Stimulated activated memory B cell treated with anti-CD40 and anti-IgM and Interleukin-4, amounts not matched to agents 10 μg/mL and 1 μg/mL and 100 μg/mL, for 72 hours (primary cell): ENCODE data around the gene UBE2R2.

Source experiments
- ATAC-seq: fragments of 150-1000 bp; cut with Tn5 transposase; 2 replicates; pipeline ENCODE4 v1.10.0; 2021
- H3K27ac Mint-ChIP-seq: one replicate; pipeline ENCODE4 v1.8.0; 2022; ENCODE audit warnings: mild to moderate bottlenecking, mixed read lengths
- H3K27me3 Mint-ChIP-seq: one replicate; pipeline ENCODE4 v1.8.0; 2022; ENCODE audit warnings: mixed read lengths
- H3K36me3 Mint-ChIP-seq: one replicate; pipeline ENCODE4 v1.8.0; 2022; ENCODE audit warnings: mixed read lengths
- H3K4me1 Mint-ChIP-seq: one replicate; pipeline ENCODE4 v1.8.0; 2022; ENCODE audit warnings: mixed read lengths
- H3K4me3 Mint-ChIP-seq: one replicate; pipeline ENCODE4 v1.8.0; 2022; ENCODE audit warnings: mild to moderate bottlenecking, moderate library complexity, mixed read lengths
- H3K9me3 Mint-ChIP-seq: one replicate; pipeline ENCODE4 v1.8.0; 2022; ENCODE audit warnings: mixed read lengths

Gene UBE2R2

DNA sequence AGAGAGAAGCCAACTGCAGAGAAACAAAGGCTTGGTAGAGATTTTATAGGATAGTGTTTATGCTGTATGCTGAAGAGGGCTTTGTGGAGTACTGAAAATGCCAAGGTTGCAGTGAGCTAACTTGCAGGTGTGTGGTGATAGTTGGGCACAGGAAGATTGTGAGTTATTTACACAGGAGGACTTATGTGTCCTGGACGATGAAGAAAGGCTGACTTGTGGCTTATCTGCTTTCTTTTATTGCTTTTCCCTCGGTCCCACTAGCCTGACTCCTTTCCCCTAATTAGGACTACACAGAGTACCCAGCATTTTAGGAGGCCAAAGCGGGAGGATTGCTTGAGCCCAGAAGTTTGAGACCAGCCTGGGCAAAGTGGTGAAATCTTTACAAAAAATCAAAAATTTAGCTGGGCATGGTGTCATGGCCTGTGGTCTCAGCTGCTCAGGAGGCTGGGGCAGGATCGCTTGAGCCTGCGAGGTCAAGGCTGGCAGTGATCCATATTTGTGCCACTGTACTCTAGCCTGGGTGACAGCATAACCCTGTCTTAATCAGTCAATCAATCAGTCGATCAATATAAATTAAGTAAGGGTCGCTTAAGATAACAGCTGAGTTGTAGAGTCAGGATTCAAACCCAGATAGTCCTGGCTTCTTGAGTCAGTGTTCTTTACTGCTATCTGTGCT, 61.9 kb downstream of the UBE2R2 start:
- H3K4me1 Mint-ChIP-seq: peaks cover 40% of the 10 kb centered on the region
- no peaks in the 10 kb centered on the region for H3K9me3 Mint-ChIP-seq
- H3K36me3 Mint-ChIP-seq: no peaks in the 10 kb centered on the region
- H3K27me3 Mint-ChIP-seq: no peaks in the 10 kb centered on the region
- no peak for ATAC-seq
- no peak overlapping the region for H3K4me3 Mint-ChIP-seq
- no peak overlapping the region for H3K27ac Mint-ChIP-seq

- ATAC-seq: no peak
- no peak overlapping the region for H3K4me3 Mint-ChIP-seq
- H3K4me1 Mint-ChIP-seq: peaks cover 55% of the 10 kb centered on the region
- no peaks in the 10 kb centered on the region for H3K27me3 Mint-ChIP-seq
- peak overlapping the region; percentile 27 for H3K27ac Mint-ChIP-seq
- H3K36me3 Mint-ChIP-seq: no peaks in the 10 kb centered on the region
- no peaks in the 10 kb centered on the region for H3K9me3 Mint-ChIP-seq
Observed at GRCh38 chr9:33880211-33881089, 63.5 kb downstream of the UBE2R2 start.

GRCh38 chr9:33881635-33882034, 64.7 kb downstream of the UBE2R2 start:
- no peaks in the 10 kb centered on the region for H3K27me3 Mint-ChIP-seq
- H3K4me3 Mint-ChIP-seq: no peak overlapping the region
- peaks cover 56% of the 10 kb centered on the region for H3K4me1 Mint-ChIP-seq
- no peaks in the 10 kb centered on the region for H3K36me3 Mint-ChIP-seq
- H3K27ac Mint-ChIP-seq: peak overlapping the region; percentile 27
- no peaks in the 10 kb centered on the region for H3K9me3 Mint-ChIP-seq
- no peak for ATAC-seq

GRCh38 chr9:33884856-33885701, 68.1 kb downstream of the UBE2R2 start:
- no peaks in the 10 kb centered on the region for H3K9me3 Mint-ChIP-seq
- H3K4me1 Mint-ChIP-seq: peaks cover 32% of the 10 kb centered on the region
- no peak for ATAC-seq
- no peaks in the 10 kb centered on the region for H3K27me3 Mint-ChIP-seq
- peaks cover 8% of the 10 kb centered on the region for H3K36me3 Mint-ChIP-seq
- peak overlapping the region; percentile 60 for H3K27ac Mint-ChIP-seq
- H3K4me3 Mint-ChIP-seq: no peak overlapping the region

- H3K4me1 Mint-ChIP-seq: peaks cover 25% of the 10 kb centered on the region
- no peaks in the 10 kb centered on the region for H3K9me3 Mint-ChIP-seq
- no peak overlapping the region for H3K27ac Mint-ChIP-seq
- H3K36me3 Mint-ChIP-seq: peaks cover 16% of the 10 kb centered on the region
- ATAC-seq: no peak
- H3K27me3 Mint-ChIP-seq: no peaks in the 10 kb centered on the region
- no peak overlapping the region for H3K4me3 Mint-ChIP-seq
Observed at GRCh38 chr9:33885948-33886347, 69.0 kb downstream of the UBE2R2 start.

DNA sequence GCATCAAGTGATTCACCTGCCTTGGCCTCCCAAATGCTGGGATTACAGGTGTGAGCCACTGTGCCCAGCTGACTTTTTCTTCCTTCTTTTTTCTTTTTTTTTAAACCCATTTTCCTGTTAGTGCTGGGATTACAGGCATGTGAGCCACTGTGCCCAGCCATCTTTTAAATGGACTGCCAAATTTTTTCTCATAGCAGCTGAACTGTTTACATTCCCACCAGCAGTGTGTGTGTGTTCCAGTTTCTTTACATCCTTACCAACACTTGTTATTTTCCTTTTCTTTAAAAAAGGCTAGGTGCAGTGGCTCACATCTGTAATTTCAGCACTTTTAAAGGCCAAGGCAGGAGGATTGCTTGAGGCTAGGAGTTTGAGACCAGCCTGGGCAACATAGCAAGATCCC, 76.9 kb downstream of the UBE2R2 start:
- Mint-ChIP-seq H3K4me3 (no peak overlapping the region), H3K36me3 (peaks cover 34% of the 10 kb centered on the region), H3K4me1 (no peaks in the 10 kb centered on the region), H3K27ac (no peak overlapping the region), H3K9me3 (no peaks in the 10 kb centered on the region), H3K27me3 (no peaks in the 10 kb centered on the region)
- no peak for ATAC-seq

DNA sequence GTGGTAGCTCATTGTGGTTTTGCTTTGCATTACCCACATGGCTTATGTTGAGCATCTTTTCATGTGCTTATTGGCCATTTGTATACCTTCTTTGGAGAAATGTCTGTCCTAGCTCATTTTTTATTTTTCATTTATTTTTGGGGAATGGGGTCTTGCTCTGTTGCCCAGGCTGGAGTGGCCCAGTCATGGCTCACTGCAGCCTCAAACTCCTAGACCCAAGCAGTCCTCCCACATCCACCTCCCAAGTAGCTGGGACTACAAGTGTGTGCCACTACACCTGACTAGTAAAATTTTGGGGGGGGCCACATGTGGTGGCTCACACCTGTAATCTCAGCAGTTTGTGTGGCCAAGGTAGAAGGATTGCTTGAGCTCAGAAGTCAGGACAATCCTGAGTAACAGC, 77.4 kb downstream of the UBE2R2 start:
- ATAC-seq: no peak
- Mint-ChIP-seq H3K4me1 (no peaks in the 10 kb centered on the region), H3K36me3 (peaks cover 39% of the 10 kb centered on the region), H3K27ac (no peak overlapping the region), H3K9me3 (no peaks in the 10 kb centered on the region), H3K4me3 (no peak overlapping the region), H3K27me3 (no peaks in the 10 kb centered on the region)

DNA sequence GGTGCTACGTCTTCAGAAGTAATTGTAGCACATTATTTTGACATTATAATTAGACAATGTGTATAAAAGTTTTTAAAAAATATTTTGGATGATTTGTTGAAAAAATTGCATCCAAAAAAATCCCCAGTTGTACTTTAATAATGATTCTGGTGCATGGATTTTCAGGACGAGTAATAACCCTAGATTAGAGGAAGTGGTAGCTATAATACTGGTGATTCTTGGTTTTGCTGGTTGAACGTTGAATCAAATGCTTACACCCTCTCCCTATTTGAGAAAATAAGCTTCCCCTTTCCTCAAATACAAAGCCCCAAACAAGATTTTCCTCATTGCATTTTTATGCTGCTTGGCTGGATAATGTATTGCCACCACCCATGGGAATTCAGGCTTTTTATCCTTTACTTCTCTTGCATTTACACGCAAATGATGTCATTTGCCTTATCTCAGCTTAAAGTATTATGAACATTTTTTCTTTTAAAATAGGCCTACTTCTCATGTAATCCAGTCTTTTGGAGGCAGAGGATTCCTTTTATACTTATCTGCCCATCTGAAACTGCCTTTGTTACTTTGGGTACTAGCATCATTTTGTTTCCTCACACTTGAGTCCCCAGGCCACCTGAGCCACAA, 86.3 kb downstream of the UBE2R2 start:
- Mint-ChIP-seq H3K9me3 (no peaks in the 10 kb centered on the region), H3K27ac (no peak overlapping the region), H3K4me3 (no peak overlapping the region), H3K27me3 (no peaks in the 10 kb centered on the region), H3K36me3 (peaks cover 62% of the 10 kb centered on the region), H3K4me1 (peaks cover 5% of the 10 kb centered on the region)
- ATAC-seq: no peak

- H3K9me3 Mint-ChIP-seq: no peaks in the 10 kb centered on the region
- no peaks in the 10 kb centered on the region for H3K27me3 Mint-ChIP-seq
- no peak overlapping the region for H3K27ac Mint-ChIP-seq
- no peak for ATAC-seq
- peaks cover 53% of the 10 kb centered on the region for H3K36me3 Mint-ChIP-seq
- H3K4me3 Mint-ChIP-seq: no peak overlapping the region
- H3K4me1 Mint-ChIP-seq: peaks cover 5% of the 10 kb centered on the region
Observed at GRCh38 chr9:33905137-33905536, 88.2 kb downstream of the UBE2R2 start.

DNA sequence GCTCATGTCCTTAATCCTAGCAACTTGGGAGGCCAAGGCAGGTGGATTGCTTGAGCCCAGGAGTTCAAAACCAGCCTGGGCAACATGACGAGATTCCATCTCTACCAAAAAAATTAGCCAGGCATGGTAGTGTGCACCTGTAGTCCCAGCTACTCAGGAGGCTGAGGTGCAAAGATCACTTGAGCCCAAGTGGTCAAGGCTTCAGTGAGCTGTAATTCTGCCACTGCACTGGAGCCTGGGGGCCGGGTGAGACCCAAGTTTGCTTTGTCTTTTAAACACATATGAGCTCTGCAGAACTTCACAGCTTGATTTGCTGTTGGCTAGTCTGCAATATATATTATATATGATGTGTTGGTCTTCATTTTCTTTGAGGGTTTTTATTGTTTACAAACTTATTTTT, 89.8 kb downstream of the UBE2R2 start:
- Mint-ChIP-seq H3K4me3 (no peak overlapping the region), H3K4me1 (peaks cover 5% of the 10 kb centered on the region), H3K9me3 (no peaks in the 10 kb centered on the region), H3K27ac (no peak overlapping the region), H3K36me3 (peaks cover 40% of the 10 kb centered on the region), H3K27me3 (no peaks in the 10 kb centered on the region)
- ATAC-seq: no peak

DNA sequence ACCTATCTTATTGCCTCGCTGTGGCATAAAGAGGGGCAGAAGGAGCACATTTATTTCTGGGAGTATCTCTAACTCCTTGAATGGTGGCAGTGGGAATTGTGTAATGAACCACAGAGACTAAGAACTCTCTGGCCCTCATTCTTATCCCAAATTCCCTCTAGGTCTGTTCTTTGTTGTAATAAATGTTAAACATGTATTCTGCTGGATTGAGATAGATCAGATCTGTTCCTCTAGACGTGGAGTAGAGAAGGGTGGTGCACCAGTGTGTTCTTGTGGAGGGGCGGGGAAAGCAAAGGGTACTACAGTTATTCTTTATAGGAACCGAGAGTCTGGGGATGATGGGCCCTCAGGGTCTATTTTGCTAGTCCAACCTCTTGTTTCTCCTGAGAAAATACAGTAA, 90.4 kb downstream of the UBE2R2 start:
- Mint-ChIP-seq H3K27ac (no peak overlapping the region), H3K36me3 (peaks cover 34% of the 10 kb centered on the region), H3K4me3 (no peak overlapping the region), H3K27me3 (no peaks in the 10 kb centered on the region), H3K4me1 (peaks cover 5% of the 10 kb centered on the region), H3K9me3 (no peaks in the 10 kb centered on the region)
- no peak for ATAC-seq

- H3K27ac Mint-ChIP-seq: no peak overlapping the region
Observed at GRCh38 chr9:33908114-33908513, 91.2 kb downstream of the UBE2R2 start.

GRCh38 chr9:33908749-33909148, 91.8 kb downstream of the UBE2R2 start:
- ATAC-seq: no peak
- H3K27ac Mint-ChIP-seq: no peak overlapping the region
- H3K4me3 Mint-ChIP-seq: no peak overlapping the region
- H3K36me3 Mint-ChIP-seq: peaks cover 28% of the 10 kb centered on the region
- peaks cover 5% of the 10 kb centered on the region for H3K4me1 Mint-ChIP-seq
- H3K27me3 Mint-ChIP-seq: no peaks in the 10 kb centered on the region
- H3K9me3 Mint-ChIP-seq: no peaks in the 10 kb centered on the region

More at GRCh38 chr9:33908114-33908513, 91.2 kb downstream of the UBE2R2 start:
- Mint-ChIP-seq H3K4me3 (no peak overlapping the region), H3K9me3 (no peaks in the 10 kb centered on the region), H3K27me3 (no peaks in the 10 kb centered on the region), H3K36me3 (peaks cover 33% of the 10 kb centered on the region), H3K4me1 (peaks cover 5% of the 10 kb centered on the region)
- ATAC-seq: no peak

- H3K4me1 Mint-ChIP-seq: no peaks in the 10 kb centered on the region
- H3K36me3 Mint-ChIP-seq: peaks cover 33% of the 10 kb centered on the region
- H3K27ac Mint-ChIP-seq: no peak overlapping the region
- H3K27me3 Mint-ChIP-seq: no peaks in the 10 kb centered on the region
- H3K9me3 Mint-ChIP-seq: no peaks in the 10 kb centered on the region
- ATAC-seq: no peak
- H3K4me3 Mint-ChIP-seq: no peak overlapping the region
Observed at GRCh38 chr9:33913541-33913940, 96.6 kb downstream of the UBE2R2 start.
